NCI-H2107 treated with DMSO at 0.1 percent for 48 hours (cell line): ENCODE data around the gene MEGF6.
"Not testable (repeated sequence)": the region's sequence is repeated elsewhere in the genome, so short reads cannot be mapped to it uniquely, and the experiment has no call there.

Source experiments
- DNase-seq: peaks from one replicate; lab custom pipeline; 2025; ENCODE audit not compliant: unreplicated experiment; lab: John Stamatoyannopoulos, UW

Gene MEGF6

GRCh38 chr1:3575515-3575914, 35.8 kb downstream of the MEGF6 start:
- not testable (repeated sequence) for DNase-seq

- no peak for DNase-seq
Measured at GRCh38 chr1:3573500-3573899, 37.8 kb downstream of the MEGF6 start.

- DNase-seq = not testable (repeated sequence)
Measured at GRCh38 chr1:3572638-3573037, 38.7 kb downstream of the MEGF6 start.

GRCh38 chr1:3571263-3571662, 40.0 kb downstream of the MEGF6 start:
- no peak for DNase-seq

GRCh38 chr1:3570066-3570986, 41.0 kb downstream of the MEGF6 start:
- DNase-seq = no peak

- DNase-seq = no peak
Measured at GRCh38 chr1:3569436-3569835, 41.9 kb downstream of the MEGF6 start.

GRCh38 chr1:3568815-3569435, 42.4 kb downstream of the MEGF6 start:
- DNase-seq = no peak

- no peak for DNase-seq
Measured at GRCh38 chr1:3566951-3567804, 44.1 kb downstream of the MEGF6 start.

- no peak for DNase-seq
Measured at GRCh38 chr1:3566003-3566885, 45.1 kb downstream of the MEGF6 start.

GRCh38 chr1:3564921-3565831, 46.1 kb downstream of the MEGF6 start:
- DNase-seq = no peak

GRCh38 chr1:3563610-3564009, 47.7 kb downstream of the MEGF6 start:
- no peak for DNase-seq

- no peak for DNase-seq
Measured at GRCh38 chr1:3563125-3563524, 48.2 kb downstream of the MEGF6 start.

GRCh38 chr1:3562712-3563111, 48.6 kb downstream of the MEGF6 start:
- no peak for DNase-seq

GRCh38 chr1:3561702-3562101, 49.6 kb downstream of the MEGF6 start:
- DNase-seq = no peak

GRCh38 chr1:3560981-3561380, 50.3 kb downstream of the MEGF6 start:
- DNase-seq = no peak

- DNase-seq = no peak
Measured at GRCh38 chr1:3560251-3560871, 50.9 kb downstream of the MEGF6 start.

GRCh38 chr1:3558036-3558726, 53.1 kb downstream of the MEGF6 start:
- DNase-seq = no peak

GRCh38 chr1:3557366-3557765, 53.9 kb downstream of the MEGF6 start:
- DNase-seq = no peak
